ENCODE results near the gene MMP15.

MMP15 gene

DNA sequence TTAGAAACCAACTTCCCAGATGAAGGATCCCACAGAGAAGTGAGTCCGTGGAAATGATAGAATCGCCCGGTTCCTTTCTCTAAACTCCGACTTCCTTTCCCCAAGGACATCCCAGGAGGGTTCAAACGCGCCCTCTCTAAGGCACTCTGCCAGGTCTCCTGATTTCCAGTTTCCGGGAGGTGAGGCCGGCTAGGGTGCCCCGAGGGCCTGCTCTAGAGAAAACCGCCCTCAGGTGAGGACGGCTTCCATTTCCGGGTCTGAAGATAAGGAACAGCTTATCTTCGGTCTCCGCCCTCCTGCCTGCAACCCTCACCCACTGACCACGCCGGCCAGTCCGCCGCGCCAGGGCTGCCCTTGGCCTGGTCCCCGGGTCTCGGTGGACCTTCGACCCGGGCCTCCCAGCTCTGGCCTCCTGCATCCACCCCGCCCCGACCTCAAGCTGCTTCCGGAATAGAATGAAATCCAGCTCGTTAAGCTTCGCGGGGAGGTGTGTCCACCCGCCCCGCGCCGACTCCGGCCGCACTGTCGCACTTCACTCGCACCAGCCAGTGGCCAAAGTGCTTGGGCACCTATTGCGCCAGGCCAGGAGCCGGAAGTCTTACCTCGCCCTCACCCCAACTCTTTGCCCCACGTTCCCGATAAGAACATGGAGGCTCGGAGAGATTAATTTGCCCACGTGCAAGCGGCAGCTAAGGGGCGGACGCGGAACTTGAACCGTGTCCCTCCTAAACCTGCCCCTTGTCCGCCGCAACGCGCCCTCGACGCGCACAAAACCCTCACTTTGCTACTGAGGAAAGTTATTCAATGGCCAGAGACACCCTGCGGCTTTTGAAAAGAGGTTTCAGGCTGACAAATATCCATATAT lies 836 bp upstream of the MMP15 start:
- Histone ChIP-seq H3K4me3 (ENCODE audit: severe bottlenecking) (peak overlapping the region; percentile 79), H3K27me3 (ENCODE audit: insufficient read depth, poor library complexity, severe bottlenecking) (no peaks in the 10 kb centered on the region), H3K27ac (ENCODE audit: poor library complexity, severe bottlenecking) (no peak overlapping the region), H3K4me1 (ENCODE audit: insufficient read depth, poor library complexity, severe bottlenecking) (peaks cover 11% of the 10 kb centered on the region), H3K36me3 (ENCODE audit: low read depth) (no peaks in the 10 kb centered on the region), H3K9me3 (ENCODE audit: severe bottlenecking) (no peaks in the 10 kb centered on the region)
- ATAC-seq (ENCODE audit: low read depth), result no peak
- TF ChIP-seq CTCF (IDR thresholded peaks at IDR 0.05; ENCODE audit: poor library complexity, severe bottlenecking), result no peak
- DNase-seq (ENCODE audit: low spot score), result no peak

- peak overlapping the region; percentile 79 for H3K4me3 ChIP-seq (ENCODE audit: severe bottlenecking)
- no peaks in the 10 kb centered on the region for H3K27me3 ChIP-seq (ENCODE audit: insufficient read depth, poor library complexity, severe bottlenecking)
- peak; percentile 18 for ATAC-seq (ENCODE audit: low read depth)
- TF ChIP-seq CTCF (IDR thresholded peaks at IDR 0.05; ENCODE audit: poor library complexity, severe bottlenecking), result no peak
- H3K9me3 ChIP-seq (ENCODE audit: severe bottlenecking), result no peaks in the 10 kb centered on the region
- peaks cover 11% of the 10 kb centered on the region for H3K4me1 ChIP-seq (ENCODE audit: insufficient read depth, poor library complexity, severe bottlenecking)
- no peak for DNase-seq (ENCODE audit: low spot score)
- H3K27ac ChIP-seq (ENCODE audit: poor library complexity, severe bottlenecking), result peak overlapping the region; percentile 10
- no peaks in the 10 kb centered on the region for H3K36me3 ChIP-seq (ENCODE audit: low read depth)
Measured at GRCh38 chr16:58026139-58026704, 668 bp downstream of the MMP15 start.

DNA sequence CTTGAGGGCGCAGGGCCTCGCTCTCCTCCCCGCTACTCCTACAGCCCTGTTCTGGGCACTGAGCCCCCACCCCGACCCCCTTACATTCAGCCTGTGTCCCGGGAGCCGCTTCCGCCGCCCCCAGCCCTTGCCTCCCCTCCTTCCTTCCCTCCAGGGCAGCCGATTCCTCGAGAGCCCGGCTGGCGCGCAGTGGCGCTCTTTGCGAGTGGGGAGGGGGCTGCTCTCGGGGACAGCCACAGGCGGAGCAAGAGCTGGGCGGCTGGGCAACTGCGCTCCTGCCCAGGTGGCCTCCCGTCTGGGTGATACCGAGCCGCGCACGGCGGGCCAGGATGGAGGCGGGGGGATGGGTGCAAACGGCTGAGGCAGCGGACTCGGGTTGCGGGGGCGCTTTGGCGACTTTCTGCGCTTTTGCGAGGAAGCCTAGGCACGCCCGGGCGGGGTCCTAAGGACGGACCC lies 1.2 kb downstream of the MMP15 start:
- no peaks in the 10 kb centered on the region for H3K27me3 ChIP-seq (ENCODE audit: insufficient read depth, poor library complexity, severe bottlenecking)
- peak; percentile 31 for TF ChIP-seq CTCF (IDR thresholded peaks at IDR 0.05; ENCODE audit: poor library complexity, severe bottlenecking)
- no peaks in the 10 kb centered on the region for H3K9me3 ChIP-seq (ENCODE audit: severe bottlenecking)
- H3K4me3 ChIP-seq (ENCODE audit: severe bottlenecking), result peak overlapping the region; percentile 79
- H3K36me3 ChIP-seq (ENCODE audit: low read depth), result no peaks in the 10 kb centered on the region
- H3K4me1 ChIP-seq (ENCODE audit: insufficient read depth, poor library complexity, severe bottlenecking), result peaks cover 11% of the 10 kb centered on the region
- no peak for ATAC-seq (ENCODE audit: low read depth)
- H3K27ac ChIP-seq (ENCODE audit: poor library complexity, severe bottlenecking), result no peak overlapping the region
- no peak for DNase-seq (ENCODE audit: low spot score)

- no peaks in the 10 kb centered on the region for H3K27me3 ChIP-seq (ENCODE audit: insufficient read depth, poor library complexity, severe bottlenecking)
- H3K27ac ChIP-seq (ENCODE audit: poor library complexity, severe bottlenecking), result no peak overlapping the region
- DNase-seq (ENCODE audit: low spot score) (no peak), ATAC-seq (ENCODE audit: low read depth) (peak; percentile 66)
- H3K4me1 ChIP-seq (ENCODE audit: insufficient read depth, poor library complexity, severe bottlenecking), result peaks cover 10% of the 10 kb centered on the region
- H3K36me3 ChIP-seq (ENCODE audit: low read depth), result no peaks in the 10 kb centered on the region
- H3K9me3 ChIP-seq (ENCODE audit: severe bottlenecking), result no peaks in the 10 kb centered on the region
- TF ChIP-seq CTCF (IDR thresholded peaks at IDR 0.05; ENCODE audit: poor library complexity, severe bottlenecking), result no peak
- peak overlapping the region; percentile 79 for H3K4me3 ChIP-seq (ENCODE audit: severe bottlenecking)
Measured at GRCh38 chr16:58027161-58027915, 1.8 kb downstream of the MMP15 start.

Measured in RWPE2 (cell line).